IPS DF 6.9 (cell line): ENCODE measurements around the gene ADGRV1.

Experiments used
- DNase-seq: peaks from one replicate; pipeline ENCODE4 v3.0.0-alpha.2; 2013; ENCODE audit warnings: low read depth, low spot score
- H3K27ac ChIP-seq: one replicate; pipeline ENCODE4 v1.5.1; 2013; ENCODE audit warnings: low read length, control low read depth
- H3K27me3 ChIP-seq: 2 replicates; pipeline ENCODE4 v1.6.1; 2013; ENCODE audit warnings: mild to moderate bottlenecking, low read length; ENCODE audit not compliant: control insufficient read depth, insufficient read depth
- H3K36me3 ChIP-seq: 2 replicates; pipeline ENCODE4 v1.6.1; 2013; ENCODE audit warnings: low read length; ENCODE audit not compliant: control insufficient read depth, insufficient read depth
- H3K4me1 ChIP-seq: 2 replicates; pipeline ENCODE4 v1.6.1; 2013; ENCODE audit warnings: low read length; ENCODE audit not compliant: control insufficient read depth, insufficient read depth
- H3K4me3 ChIP-seq: 2 replicates; pipeline ENCODE4 v1.5.1; 2013; ENCODE audit warnings: mild to moderate bottlenecking, low read length
- H3K9me3 ChIP-seq: 2 replicates; pipeline ENCODE4 v1.6.1; 2013; ENCODE audit warnings: low read length, inconsistent platforms; ENCODE audit not compliant: control insufficient read depth, insufficient read depth
- WGBS: extraction: QIAGEN DNeasy Blood & Tissue Kit; methylation state at CpG from one replicate; pipeline ENCODE4 v1.1.7; 2013; ENCODE audit warnings: mixed read lengths, missing lambda C conversion rate; ENCODE audit not compliant: insufficient read length, insufficient coverage; 5-methylcytosine and 5-hydroxymethylcytosine counted together

ADGRV1 gene

DNA sequence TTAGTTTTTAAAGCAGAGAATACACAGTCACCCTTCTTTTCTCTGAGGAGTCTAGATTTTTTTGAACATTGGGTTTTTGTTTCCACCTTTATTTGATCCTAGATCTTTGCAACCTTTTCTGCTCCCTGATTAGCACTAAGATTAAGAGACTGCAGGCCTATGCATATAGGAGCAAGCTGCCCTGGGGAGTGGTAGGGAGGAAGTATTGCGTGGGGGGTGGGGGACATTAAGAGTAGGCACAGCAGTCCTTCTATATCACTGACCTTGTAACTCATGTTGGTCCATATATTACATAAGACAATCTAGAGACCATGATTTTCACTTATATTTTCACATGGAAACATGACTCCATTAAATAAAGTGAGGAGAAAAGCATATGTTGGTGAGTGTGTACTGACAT, 149.1 kb downstream of the ADGRV1 start:
- no peak for DNase-seq
- H3K27me3 ChIP-seq, result no peaks in the 10 kb centered on the region
- no peaks in the 10 kb centered on the region for H3K9me3 ChIP-seq
- H3K4me1 ChIP-seq, result no peaks in the 10 kb centered on the region
- no peak overlapping the region for H3K4me3 ChIP-seq
- WGBS, result no CpG with 5 or more reads among the region's 1 CpG
- no peaks in the 10 kb centered on the region; the same call in 1 of the 2 replicates for H3K36me3 ChIP-seq
- H3K27ac ChIP-seq, result no peak overlapping the region

GRCh38 chr5:90709323-90710155, 150.9 kb downstream of the ADGRV1 start:
- Histone ChIP-seq H3K27me3 (no peaks in the 10 kb centered on the region), H3K27ac (no peak overlapping the region), H3K36me3 (no peaks in the 10 kb centered on the region; the same call in 1 of the 2 replicates), H3K9me3 (no peaks in the 10 kb centered on the region), H3K4me1 (no peaks in the 10 kb centered on the region), H3K4me3 (no peak overlapping the region)
- peak; percentile 35 for DNase-seq
- WGBS, result no CpG with 5 or more reads among the region's 1 CpG

GRCh38 chr5:90718387-90718786, 159.8 kb downstream of the ADGRV1 start:
- no peak for DNase-seq
- H3K27me3 ChIP-seq, result no peaks in the 10 kb centered on the region
- H3K4me3 ChIP-seq, result no peak overlapping the region
- no peaks in the 10 kb centered on the region; the same call in 1 of the 2 replicates for H3K36me3 ChIP-seq
- H3K27ac ChIP-seq, result no peak overlapping the region
- no peaks in the 10 kb centered on the region for H3K9me3 ChIP-seq
- H3K4me1 ChIP-seq, result no peaks in the 10 kb centered on the region

- Histone ChIP-seq H3K4me3 (no peak overlapping the region), H3K27ac (no peak overlapping the region), H3K27me3 (no peaks in the 10 kb centered on the region), H3K4me1 (no peaks in the 10 kb centered on the region), H3K36me3 (no peaks in the 10 kb centered on the region), H3K9me3 (no peaks in the 10 kb centered on the region)
- whole genome bisulfite sequencing, result no CpG with 5 or more reads among the region's 1 CpG
- DNase-seq, result no peak
Observed at GRCh38 chr5:90739567-90739966, 181.0 kb downstream of the ADGRV1 start.

DNA sequence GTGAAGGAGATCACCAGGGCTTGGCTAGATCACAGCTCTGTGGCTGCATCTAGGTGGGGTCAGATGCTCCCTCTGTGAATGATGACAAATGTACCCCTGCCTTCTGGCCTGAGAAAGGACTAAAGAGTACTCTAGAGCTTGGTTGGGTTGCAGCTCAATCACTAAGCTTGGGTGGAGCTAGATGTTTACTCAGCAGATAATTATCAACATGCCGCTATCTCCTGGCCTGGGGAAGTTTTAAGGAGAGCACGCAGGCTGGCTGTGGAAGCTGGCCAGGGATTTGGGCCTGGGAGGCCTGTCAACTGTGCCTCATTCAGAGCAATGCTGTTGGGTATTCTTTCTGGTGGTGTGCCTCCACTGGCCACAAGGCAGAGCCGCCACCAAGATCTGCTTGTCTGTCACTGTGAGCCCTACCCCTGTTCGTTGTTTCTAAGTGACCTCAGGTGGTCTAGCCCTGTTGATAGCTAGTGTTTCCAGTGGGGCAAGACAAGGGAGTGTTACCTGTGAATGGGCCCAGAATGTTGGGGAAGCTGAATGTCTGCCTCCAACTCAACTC, 181.7 kb downstream of the ADGRV1 start:
- Histone ChIP-seq H3K4me3 (no peak overlapping the region), H3K9me3 (no peaks in the 10 kb centered on the region), H3K27ac (no peak overlapping the region), H3K4me1 (no peaks in the 10 kb centered on the region), H3K27me3 (no peaks in the 10 kb centered on the region), H3K36me3 (no peaks in the 10 kb centered on the region)
- no peak for DNase-seq
- WGBS, result no CpG with 5 or more reads among the region's 4 CpGs

DNA sequence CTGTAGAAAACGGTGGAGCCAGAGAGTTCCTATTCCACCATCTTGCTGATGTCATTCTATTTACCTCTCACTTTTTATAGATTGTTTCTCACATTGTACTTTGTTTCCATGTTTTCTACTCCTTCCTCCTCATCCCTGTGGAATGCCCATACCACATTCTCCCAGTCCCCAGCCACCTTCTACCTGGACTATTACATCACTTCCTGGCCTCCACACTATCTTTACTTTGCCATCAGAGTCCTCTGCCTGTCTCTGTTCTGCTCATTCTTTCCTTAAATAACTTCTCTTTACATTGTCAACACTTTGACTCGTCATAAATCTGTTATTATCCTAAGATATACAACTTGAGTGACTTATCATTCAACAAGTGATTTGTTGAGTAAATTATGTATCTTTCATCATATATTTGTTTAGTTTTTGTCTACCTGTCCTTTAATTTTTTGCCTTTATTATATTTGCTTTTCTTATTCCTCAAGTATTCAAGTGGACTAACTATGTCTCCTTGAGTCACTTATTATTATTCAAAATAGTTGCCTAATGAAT, 182.5 kb downstream of the ADGRV1 start:
- Histone ChIP-seq H3K27me3 (no peaks in the 10 kb centered on the region), H3K27ac (no peak overlapping the region), H3K9me3 (no peaks in the 10 kb centered on the region), H3K4me3 (no peak overlapping the region), H3K4me1 (no peaks in the 10 kb centered on the region), H3K36me3 (no peaks in the 10 kb centered on the region)
- no CpG with 5 or more reads among the region's 2 CpGs for WGBS
- no peak for DNase-seq

DNA sequence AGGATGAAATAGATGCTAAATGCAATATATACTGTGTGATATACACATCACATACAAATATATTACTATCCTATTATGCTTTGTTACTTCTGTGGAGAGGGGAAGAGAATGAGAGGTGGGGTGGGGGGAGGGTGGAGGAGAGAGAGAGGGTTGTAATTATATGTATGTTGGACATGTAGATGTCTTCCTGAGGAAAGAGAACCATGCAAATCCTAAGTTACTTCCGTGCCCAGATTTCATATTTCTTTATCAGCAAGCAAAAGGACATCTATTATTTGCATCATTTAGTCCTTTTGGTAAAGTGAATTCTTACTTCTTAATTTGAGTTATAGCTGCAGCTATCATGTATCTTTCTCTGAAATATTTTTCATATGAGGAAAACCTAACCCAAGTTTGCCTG, 187.5 kb downstream of the ADGRV1 start:
- Histone ChIP-seq H3K9me3 (no peaks in the 10 kb centered on the region), H3K27ac (no peak overlapping the region), H3K4me1 (no peaks in the 10 kb centered on the region), H3K4me3 (no peak overlapping the region), H3K27me3 (no peaks in the 10 kb centered on the region), H3K36me3 (peaks cover 1% of the 10 kb centered on the region; the same call in 1 of the 2 replicates)
- DNase-seq, result no peak
- no CpG with 5 or more reads among the region's 1 CpG for WGBS

DNA sequence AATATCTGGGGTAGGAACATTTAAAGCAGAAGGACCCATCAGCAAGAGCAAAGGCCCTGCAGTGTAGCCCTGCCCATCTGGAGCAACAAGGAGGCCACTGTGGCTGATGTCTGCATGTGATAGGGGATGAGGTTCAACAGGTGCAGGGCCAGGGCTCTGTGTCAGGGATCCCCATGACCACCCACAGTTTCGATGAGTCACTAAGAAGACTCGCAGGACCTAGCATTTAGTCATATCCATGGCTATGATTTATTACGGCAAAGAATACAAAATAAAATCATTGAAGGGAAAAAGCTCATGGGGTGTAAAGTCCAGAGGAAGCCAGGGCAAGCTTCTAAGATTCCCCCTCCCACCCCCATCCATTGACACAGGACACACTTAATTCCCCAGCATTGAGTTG, 188.6 kb downstream of the ADGRV1 start:
- no peak overlapping the region for H3K27ac ChIP-seq
- H3K4me3 ChIP-seq, result no peak overlapping the region
- DNase-seq, result no peak
- no peaks in the 10 kb centered on the region for H3K9me3 ChIP-seq
- H3K36me3 ChIP-seq, result peaks cover 3% of the 10 kb centered on the region; the same call in 1 of the 2 replicates
- no peaks in the 10 kb centered on the region for H3K27me3 ChIP-seq
- H3K4me1 ChIP-seq, result no peaks in the 10 kb centered on the region
- no CpG with 5 or more reads among the region's 3 CpGs for WGBS

DNA sequence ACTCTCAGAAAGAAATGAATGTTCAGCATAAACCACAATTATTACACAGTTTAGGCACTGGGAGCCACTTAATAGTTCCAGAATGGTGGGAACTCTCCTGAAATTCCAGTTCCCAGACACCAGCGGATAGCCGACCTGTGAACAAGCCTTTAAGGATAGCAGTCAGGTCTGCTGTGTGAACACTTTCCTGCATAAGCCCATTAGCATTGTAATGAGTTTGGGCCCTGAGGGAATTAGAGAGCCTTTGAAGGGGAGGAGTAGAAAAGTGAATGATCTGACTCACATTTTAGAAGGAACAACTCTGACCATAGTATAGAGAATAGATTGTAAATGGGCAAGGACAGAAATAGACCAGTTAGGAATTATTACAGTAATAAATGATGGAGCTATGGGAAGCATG, 189.1 kb downstream of the ADGRV1 start:
- DNase-seq, result no peak
- Histone ChIP-seq H3K27ac (no peak overlapping the region), H3K27me3 (no peaks in the 10 kb centered on the region), H3K36me3 (peaks cover 3% of the 10 kb centered on the region; the same call in 1 of the 2 replicates), H3K9me3 (no peaks in the 10 kb centered on the region), H3K4me3 (no peak overlapping the region), H3K4me1 (no peaks in the 10 kb centered on the region)
- no CpG with 5 or more reads among the region's 2 CpGs for WGBS

DNA sequence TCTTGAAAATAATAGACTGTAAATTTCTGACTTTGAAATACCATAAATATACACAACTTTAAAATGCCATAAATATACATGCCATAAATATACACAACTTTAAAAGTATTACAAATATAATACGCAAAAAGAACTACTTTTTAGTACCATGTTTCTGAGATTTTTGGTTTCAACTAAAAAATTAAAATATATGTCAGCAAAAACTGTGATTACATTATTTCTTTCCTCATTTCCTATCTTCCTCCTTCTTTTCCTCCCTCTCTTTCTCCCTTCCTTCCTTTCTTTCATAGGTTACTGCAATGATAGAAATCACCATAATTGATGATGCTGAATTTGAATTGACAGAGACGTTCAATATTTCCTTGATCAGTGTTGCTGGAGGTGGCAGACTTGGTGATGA, 200.5 kb downstream of the ADGRV1 start:
- 100% methylated on average over 1 of the region's 2 CpGs for WGBS
- peaks cover 2% of the 10 kb centered on the region; the same call in 1 of the 2 replicates for H3K36me3 ChIP-seq
- no peaks in the 10 kb centered on the region for H3K4me1 ChIP-seq
- no peak for DNase-seq
- H3K4me3 ChIP-seq, result no peak overlapping the region
- no peaks in the 10 kb centered on the region for H3K27me3 ChIP-seq
- no peaks in the 10 kb centered on the region for H3K9me3 ChIP-seq
- H3K27ac ChIP-seq, result no peak overlapping the region
